Measurements from ENCODE around the gene TNFRSF19. TPM values are rescaled to one million over a fixed set of nuclear protein-coding genes. Genes with fewer than 3 reads are reported as not detected.
A peak's percentile ranks its signal among the peaks of the same experiment; 100 is the strongest.

The TNFRSF19 gene
- total and polyA plus RNA-seq, 4 donors, result 0.27 to 2.8 (median 0.91) TPM

DNA sequence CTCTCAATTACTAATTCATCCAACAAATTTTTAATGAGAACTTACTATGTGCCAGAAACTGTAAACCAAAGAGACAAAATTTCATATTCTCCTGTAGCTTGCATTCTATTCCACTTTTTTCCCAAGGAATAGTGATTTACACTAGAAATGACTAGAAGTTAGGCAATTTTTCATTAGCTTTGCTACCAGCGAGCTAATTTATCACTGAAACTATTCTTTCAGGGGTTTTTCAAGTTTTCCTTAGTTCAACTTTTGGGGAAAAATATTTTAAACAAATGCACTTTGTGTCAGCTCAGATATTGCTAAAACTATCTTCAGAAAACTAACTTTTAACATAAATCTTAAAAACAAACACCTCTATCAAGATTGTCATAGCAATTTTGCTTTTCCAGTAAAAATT lies 5.4 kb downstream of the TNFRSF19 start (continued):
- TF ChIP-seq, protein P1, sequence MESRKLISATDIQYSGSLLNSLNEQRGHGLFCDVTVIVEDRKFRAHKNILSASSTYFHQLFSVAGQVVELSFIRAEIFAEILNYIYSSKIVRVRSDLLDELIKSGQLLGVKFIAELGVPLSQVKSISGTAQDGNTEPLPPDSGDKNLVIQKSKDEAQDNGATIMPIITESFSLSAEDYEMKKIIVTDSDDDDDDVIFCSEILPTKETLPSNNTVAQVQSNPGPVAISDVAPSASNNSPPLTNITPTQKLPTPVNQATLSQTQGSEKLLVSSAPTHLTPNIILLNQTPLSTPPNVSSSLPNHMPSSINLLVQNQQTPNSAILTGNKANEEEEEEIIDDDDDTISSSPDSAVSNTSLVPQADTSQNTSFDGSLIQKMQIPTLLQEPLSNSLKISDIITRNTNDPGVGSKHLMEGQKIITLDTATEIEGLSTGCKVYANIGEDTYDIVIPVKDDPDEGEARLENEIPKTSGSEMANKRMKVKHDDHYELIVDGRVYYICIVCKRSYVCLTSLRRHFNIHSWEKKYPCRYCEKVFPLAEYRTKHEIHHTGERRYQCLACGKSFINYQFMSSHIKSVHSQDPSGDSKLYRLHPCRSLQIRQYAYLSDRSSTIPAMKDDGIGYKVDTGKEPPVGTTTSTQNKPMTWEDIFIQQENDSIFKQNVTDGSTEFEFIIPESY (IDR thresholded peaks at IDR 0.05), result no peak

DNA sequence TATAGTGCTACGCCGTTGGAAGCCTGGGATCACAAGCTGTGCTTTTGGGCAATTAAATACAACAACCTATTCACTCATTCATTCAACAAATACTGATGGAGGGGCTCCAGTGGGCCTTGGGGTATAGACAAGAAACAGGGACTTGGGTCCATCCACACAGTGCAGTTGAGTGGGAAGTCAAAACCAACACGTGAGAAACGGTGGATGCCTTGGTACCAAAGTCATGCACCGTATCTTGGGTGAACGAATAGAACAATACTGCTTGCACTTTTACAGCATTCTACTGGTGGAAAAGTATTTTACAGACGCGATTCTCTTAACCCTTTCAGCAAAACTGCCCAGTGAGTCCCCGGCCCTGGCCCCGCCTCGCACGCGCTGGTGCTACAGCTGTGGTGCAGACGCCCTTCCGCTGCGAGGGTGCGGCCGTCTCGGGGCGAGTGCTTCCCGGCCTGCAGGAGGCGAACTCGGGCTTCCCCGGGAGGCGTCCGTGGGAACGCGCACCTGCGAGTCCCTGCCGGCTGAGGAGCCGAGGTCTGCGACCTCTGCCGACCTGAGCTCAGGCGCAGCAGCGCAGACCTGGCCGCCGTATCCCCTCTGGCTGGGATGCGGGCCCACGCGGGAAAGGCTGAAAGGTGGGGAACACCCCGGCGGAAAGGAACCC lies 8.3 kb downstream of the TNFRSF19 start:
- TF ChIP-seq RAD21 (IDR thresholded peaks at IDR 0.05) (peak; percentile 68 to 77), FOXA2 (IDR thresholded peaks at IDR 0.05) (no peak)
- TF ChIP-seq, protein P2, sequence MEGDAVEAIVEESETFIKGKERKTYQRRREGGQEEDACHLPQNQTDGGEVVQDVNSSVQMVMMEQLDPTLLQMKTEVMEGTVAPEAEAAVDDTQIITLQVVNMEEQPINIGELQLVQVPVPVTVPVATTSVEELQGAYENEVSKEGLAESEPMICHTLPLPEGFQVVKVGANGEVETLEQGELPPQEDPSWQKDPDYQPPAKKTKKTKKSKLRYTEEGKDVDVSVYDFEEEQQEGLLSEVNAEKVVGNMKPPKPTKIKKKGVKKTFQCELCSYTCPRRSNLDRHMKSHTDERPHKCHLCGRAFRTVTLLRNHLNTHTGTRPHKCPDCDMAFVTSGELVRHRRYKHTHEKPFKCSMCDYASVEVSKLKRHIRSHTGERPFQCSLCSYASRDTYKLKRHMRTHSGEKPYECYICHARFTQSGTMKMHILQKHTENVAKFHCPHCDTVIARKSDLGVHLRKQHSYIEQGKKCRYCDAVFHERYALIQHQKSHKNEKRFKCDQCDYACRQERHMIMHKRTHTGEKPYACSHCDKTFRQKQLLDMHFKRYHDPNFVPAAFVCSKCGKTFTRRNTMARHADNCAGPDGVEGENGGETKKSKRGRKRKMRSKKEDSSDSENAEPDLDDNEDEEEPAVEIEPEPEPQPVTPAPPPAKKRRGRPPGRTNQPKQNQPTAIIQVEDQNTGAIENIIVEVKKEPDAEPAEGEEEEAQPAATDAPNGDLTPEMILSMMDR (IDR thresholded peaks at IDR 0.05; ENCODE audit: low read depth, low read length, missing input control), result peak; percentile 39
- peaks cover 6 to 15% (median 11%) of the 10 kb centered on the region in 4 donors for H3K4me1 ChIP-seq (ENCODE audit: control insufficient read depth in 4 of 4, insufficient read depth in 4 of 4, low read length in 3 of 4)
- H3K9ac ChIP-seq (ENCODE audit: low read depth in 1 of 2, low read length in 2 of 2), result peak overlapping the region in 1 of 2 donors; percentile 7
- H3K27me3 ChIP-seq (ENCODE audit: control insufficient read depth in 4 of 4, insufficient read depth in 4 of 4, low read length in 3 of 4), result peaks cover 0 to 2% (median 0%) of the 10 kb centered on the region in 4 donors
- H3K36me3 ChIP-seq (ENCODE audit: control insufficient read depth in 4 of 4, insufficient read depth in 3 of 4, low read depth in 1 of 4, low read length in 3 of 4), result no peaks in the 10 kb centered on the region
- H3K9me3 ChIP-seq (ENCODE audit: control insufficient read depth in 4 of 4, low read length in 3 of 4), result no peaks in the 10 kb centered on the region
- peak; percentile 82 for DNase-seq (ENCODE audit: low spot score)
- 10% methylated on average over 42 of the region's 42 CpGs for WGBS
- H3K4me3 ChIP-seq (ENCODE audit: low read depth in 1 of 3, low read length in 3 of 3), result peak overlapping the region; percentile 56 to 84 (median 77)
- peak overlapping the region in 1 of 2 donors; percentile 57 for H3K27ac ChIP-seq (ENCODE audit: low read depth in 1 of 2, low read length in 2 of 2)

DNA sequence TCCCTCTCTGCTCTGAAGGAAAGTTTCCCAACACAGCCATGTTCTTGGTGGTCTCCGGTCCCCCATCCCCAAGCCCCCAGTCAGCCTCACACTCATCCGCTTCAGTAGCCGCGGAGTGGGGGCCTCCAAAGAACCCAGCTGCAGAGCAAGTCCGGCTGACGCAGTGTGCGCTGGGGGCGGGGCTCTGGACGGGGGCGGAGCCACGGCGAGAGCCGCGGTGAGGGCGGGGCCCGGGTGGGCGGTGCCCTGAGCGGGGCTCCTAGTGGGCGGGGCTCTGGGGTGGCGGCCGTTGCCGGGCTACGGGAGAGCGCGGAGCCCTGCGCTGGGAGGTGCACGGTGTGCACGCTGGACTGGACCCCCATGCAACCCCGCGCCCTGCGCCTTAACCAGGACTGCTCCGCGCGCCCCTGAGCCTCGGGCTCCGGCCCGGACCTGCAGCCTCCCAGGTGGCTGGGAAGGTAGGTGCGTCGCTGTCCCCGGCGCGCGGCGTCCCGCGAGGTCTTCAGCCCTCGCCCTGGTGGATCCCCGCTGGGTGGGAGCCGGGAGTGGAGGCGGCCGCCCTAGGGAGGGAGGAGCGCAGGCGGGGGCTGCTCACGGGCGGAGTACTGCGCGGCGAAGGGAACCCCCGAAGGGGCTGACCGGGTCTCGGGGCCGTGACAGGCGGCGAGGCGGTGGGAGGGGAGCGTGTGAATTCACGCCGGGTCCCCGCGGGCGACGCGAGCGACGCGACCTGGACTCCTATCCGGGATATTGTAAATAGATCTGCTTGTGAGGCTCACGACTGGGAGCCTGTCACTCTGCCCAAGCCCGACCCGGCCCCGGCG lies 9.1 kb downstream of the TNFRSF19 start:
- peaks cover 0 to 2% (median 0%) of the 10 kb centered on the region in 4 donors for H3K27me3 ChIP-seq (ENCODE audit: control insufficient read depth in 4 of 4, insufficient read depth in 4 of 4, low read length in 3 of 4)
- 2% methylated on average over 82 of the region's 82 CpGs for WGBS
- no peaks in the 10 kb centered on the region for H3K9me3 ChIP-seq (ENCODE audit: control insufficient read depth in 4 of 4, low read length in 3 of 4)
- H3K4me1 ChIP-seq (ENCODE audit: control insufficient read depth in 4 of 4, insufficient read depth in 4 of 4, low read length in 3 of 4), result peaks cover 6 to 15% (median 11%) of the 10 kb centered on the region in 4 donors
- peak overlapping the region; percentile 56 to 84 (median 77) for H3K4me3 ChIP-seq (ENCODE audit: low read depth in 1 of 3, low read length in 3 of 3)
- H3K36me3 ChIP-seq (ENCODE audit: control insufficient read depth in 4 of 4, insufficient read depth in 3 of 4, low read depth in 1 of 4, low read length in 3 of 4), result no peaks in the 10 kb centered on the region
- peak; percentile 98 for DNase-seq (ENCODE audit: low spot score)
- TF ChIP-seq NR2F2 (IDR thresholded peaks at IDR 0.05), result no peak
- TF ChIP-seq YY1 (IDR thresholded peaks at IDR 0.05), result no peak
- TF ChIP-seq RXRA (IDR thresholded peaks at IDR 0.05), result no peak
- no peak for TF ChIP-seq JUND (IDR thresholded peaks at IDR 0.05)
- peak; percentile 17 for TF ChIP-seq SP1 (IDR thresholded peaks at IDR 0.05)
- H3K27ac ChIP-seq (ENCODE audit: low read depth in 1 of 2, low read length in 2 of 2), result peak overlapping the region in 1 of 2 donors; percentile 57
- peak overlapping the region in 1 of 2 donors; percentile 7 for H3K9ac ChIP-seq (ENCODE audit: low read depth in 1 of 2, low read length in 2 of 2)

Data from liver (tissue), 9 donors.